Vagina (tissue), 2 donors: ENCODE results near the gene CFAP161.
"Not testable (repeated sequence)": the region's sequence is repeated elsewhere in the genome, so short reads cannot be mapped to it uniquely, and the experiment has no call there.

Experiments used
- POLR2A ChIP-seq, 2 donors: fragments of 450-650 bp; IDR thresholded peaks; one replicate each; pipeline ENCODE4 v1.6.1; 2017; ENCODE audit warnings: antibody characterized with exemption in 2 of 2, mild to moderate bottlenecking in 2 of 2, moderate library complexity in 2 of 2
- POLR2AphosphoS5 ChIP-seq, 2 donors: sonication (generic); formaldehyde crosslinking; IDR thresholded peaks; one replicate each; pipeline ENCODE4 v1.9.0; 2017; ENCODE audit warnings: antibody characterized with exemption in 2 of 2, mild to moderate bottlenecking in 2 of 2, low read depth in 1 of 2; ENCODE audit not compliant: insufficient read depth in 1 of 2
- TF ChIP-seq, protein P1 (sequence below), 3 experiments: fragments of 450-650 bp in 2 of 3; fragments of 200-600 bp in 1 of 3; sonication (generic) in 1 of 3; IDR thresholded peaks; one replicate each; pipeline ENCODE4 v1.5.1; 2017 to 2019; ENCODE audit warnings: antibody characterized with exemption in 3 of 3, mild to moderate bottlenecking in 2 of 3, moderate library complexity in 2 of 3

DNA sequence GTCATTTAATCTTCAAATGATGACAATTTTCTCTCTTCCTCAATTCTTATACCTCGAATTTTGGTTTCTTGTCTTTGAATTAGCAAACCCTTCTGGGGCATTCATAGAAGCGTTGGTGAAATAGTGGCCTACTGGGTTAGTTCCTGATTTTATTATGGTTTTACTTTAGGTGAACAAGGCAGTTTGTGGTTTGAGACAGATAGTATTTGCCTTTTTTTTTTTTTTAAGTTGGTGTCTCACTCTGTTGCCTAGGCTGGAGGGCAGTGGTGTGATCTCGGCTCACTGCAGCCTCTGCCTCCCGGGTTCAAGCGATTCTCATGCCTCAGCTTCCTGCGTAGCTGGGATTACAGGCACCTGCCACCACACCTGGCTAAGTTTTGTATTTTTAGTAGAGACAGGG, 7.4 kb downstream of the CFAP161 start:
- not testable (repeated sequence) for TF ChIP-seq POLR2A (IDR thresholded peaks at IDR 0.05); POLR2AphosphoS5 (IDR thresholded peaks at IDR 0.05; ENCODE audit: insufficient read depth in 1 of 2, low read depth in 1 of 2)
- TF ChIP-seq, protein P1, sequence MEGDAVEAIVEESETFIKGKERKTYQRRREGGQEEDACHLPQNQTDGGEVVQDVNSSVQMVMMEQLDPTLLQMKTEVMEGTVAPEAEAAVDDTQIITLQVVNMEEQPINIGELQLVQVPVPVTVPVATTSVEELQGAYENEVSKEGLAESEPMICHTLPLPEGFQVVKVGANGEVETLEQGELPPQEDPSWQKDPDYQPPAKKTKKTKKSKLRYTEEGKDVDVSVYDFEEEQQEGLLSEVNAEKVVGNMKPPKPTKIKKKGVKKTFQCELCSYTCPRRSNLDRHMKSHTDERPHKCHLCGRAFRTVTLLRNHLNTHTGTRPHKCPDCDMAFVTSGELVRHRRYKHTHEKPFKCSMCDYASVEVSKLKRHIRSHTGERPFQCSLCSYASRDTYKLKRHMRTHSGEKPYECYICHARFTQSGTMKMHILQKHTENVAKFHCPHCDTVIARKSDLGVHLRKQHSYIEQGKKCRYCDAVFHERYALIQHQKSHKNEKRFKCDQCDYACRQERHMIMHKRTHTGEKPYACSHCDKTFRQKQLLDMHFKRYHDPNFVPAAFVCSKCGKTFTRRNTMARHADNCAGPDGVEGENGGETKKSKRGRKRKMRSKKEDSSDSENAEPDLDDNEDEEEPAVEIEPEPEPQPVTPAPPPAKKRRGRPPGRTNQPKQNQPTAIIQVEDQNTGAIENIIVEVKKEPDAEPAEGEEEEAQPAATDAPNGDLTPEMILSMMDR (IDR thresholded peaks at IDR 0.05) = not testable (repeated sequence)
